Measurements from ENCODE around the gene ADAMTS2.

DNA sequence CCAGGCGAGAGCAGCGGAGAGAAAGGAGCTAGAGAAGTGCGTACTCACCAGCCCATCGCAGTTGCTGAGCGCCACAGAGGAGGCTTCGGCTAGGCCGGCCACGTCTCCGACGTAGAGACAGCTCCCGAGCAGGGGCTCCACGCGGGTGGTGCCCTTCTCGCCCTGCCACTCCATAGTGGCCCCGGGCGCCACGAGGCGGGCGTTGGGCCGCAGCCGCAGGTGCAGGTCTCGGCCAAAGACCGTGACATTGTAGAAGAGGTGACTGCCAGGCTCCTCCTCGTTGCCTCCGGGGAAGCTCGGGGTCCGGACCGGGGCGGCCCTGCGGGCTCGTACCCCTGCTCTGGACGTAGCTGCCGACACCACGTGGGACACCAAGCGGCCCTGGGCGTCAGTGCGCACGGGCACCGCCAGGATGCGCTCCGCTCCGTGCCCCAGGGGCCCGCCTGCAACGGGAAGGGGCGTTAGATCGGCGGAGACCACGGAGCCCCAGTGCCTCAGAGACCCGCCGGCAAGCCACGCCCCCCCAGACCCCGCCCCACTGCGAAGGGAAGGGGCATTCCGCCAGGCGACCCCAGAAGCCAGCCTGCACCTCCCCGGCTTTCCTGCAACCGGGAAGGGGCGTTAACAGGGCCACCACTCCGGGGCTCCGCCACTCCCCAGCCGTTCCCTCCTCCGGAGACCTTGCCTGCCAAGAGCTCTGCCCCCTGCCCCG, 1.4 kb downstream of the ADAMTS2 start:
- TF ChIP-seq TAF1 (IDR thresholded peaks at IDR 0.05; ENCODE audit: low read depth, low read length) (no peak), POLR2AphosphoS5 (IDR thresholded peaks at IDR 0.05; ENCODE audit: low read depth, low read length) (no peak), POLR2A (IDR thresholded peaks at IDR 0.05; ENCODE audit: low read depth, low read length) (no peak), PAX5 (IDR thresholded peaks at IDR 0.05; ENCODE audit: insufficient read depth, low read length, severe bottlenecking) (no peak), POU2F2 (IDR thresholded peaks at IDR 0.05; ENCODE audit: low read depth, low read length) (no peak)

Measured in GM12891 (cell line).